MM.1S (cell line): ENCODE results near the gene INSL4.

Source experiments
- DNase-seq: peaks from one replicate; pipeline ENCODE4 v3.0.0-alpha.2; 2015
- H2AFZ ChIP-seq: fragments of 300-600 bp; sonication (generic); 2 replicates; pipeline ENCODE4 v1.6.0; 2016; ENCODE audit warnings: antibody characterized with exemption, low read length
- H3F3A ChIP-seq: fragments of 300-600 bp; sonication (generic); 2 replicates; pipeline ENCODE4 v1.6.1; 2016; ENCODE audit warnings: mild to moderate bottlenecking, antibody characterized with exemption, low read length, moderate library complexity, mixed read lengths; ENCODE audit not compliant: insufficient read depth
- H3K27ac ChIP-seq: fragments of 300-600 bp; sonication (generic); 2 replicates; pipeline ENCODE4 v1.5.1; 2016; ENCODE audit warnings: mild to moderate bottlenecking, low read length
- H3K27me3 ChIP-seq: fragments of 300-600 bp; sonication (generic); replicated peaks from 2 replicates; pipeline ENCODE4 v1.6.0; 2016; ENCODE audit warnings: low read length; ENCODE audit not compliant: insufficient read depth
- H3K36me3 ChIP-seq: fragments of 300-600 bp; sonication (generic); replicated peaks from 2 replicates; pipeline ENCODE4 v1.6.1; 2016; ENCODE audit warnings: mild to moderate bottlenecking, low read length, mixed read lengths; ENCODE audit not compliant: insufficient read depth
- H3K4me1 ChIP-seq: fragments of 300-600 bp; sonication (generic); 2 replicates; pipeline ENCODE4 v1.6.1; 2016; ENCODE audit warnings: low read length, mixed read lengths
- H3K4me2 ChIP-seq: fragments of 300-600 bp; sonication (generic); 2 replicates; pipeline ENCODE4 v1.6.0; 2016; ENCODE audit warnings: low read depth, low read length
- H3K4me3 ChIP-seq: fragments of 300-600 bp; sonication (generic); 2 replicates; pipeline ENCODE4 v1.5.1; 2016; ENCODE audit warnings: low read length, mixed read lengths
- H3K79me2 ChIP-seq: fragments of 300-600 bp; sonication (generic); 2 replicates; pipeline ENCODE4 v1.6.1; 2016; ENCODE audit warnings: mixed run types, low read length, mixed read lengths
- H3K9ac ChIP-seq: fragments of 300-600 bp; sonication (generic); 2 replicates; pipeline ENCODE4 v1.6.1; 2016; ENCODE audit warnings: low read length, mixed read lengths
- H3K9me2 ChIP-seq: fragments of 300-600 bp; sonication (generic); replicated peaks from 2 replicates; pipeline ENCODE4 v1.6.1; 2016; ENCODE audit warnings: mild to moderate bottlenecking, low read length, mixed read lengths; ENCODE audit not compliant: insufficient read depth
- H3K9me3 ChIP-seq: fragments of 300-600 bp; sonication (generic); replicated peaks from 2 replicates; pipeline ENCODE4 v1.6.1; 2016; ENCODE audit warnings: mild to moderate bottlenecking, low read length, mixed read lengths; ENCODE audit not compliant: insufficient read depth
- H4K20me1 ChIP-seq: fragments of 300-600 bp; sonication (generic); 2 replicates; pipeline ENCODE4 v1.6.1; 2016; ENCODE audit warnings: mild to moderate bottlenecking, low read length, moderate library complexity, mixed read lengths; ENCODE audit not compliant: insufficient read depth
- EZH2 ChIP-seq: fragments of 300-600 bp; sonication (generic); optimal IDR thresholded peaks from 2 replicates; pipeline ENCODE3; 2017; ENCODE audit warnings: low read depth, mild to moderate bottlenecking, antibody characterized with exemption, low read length, mixed read lengths
- EZH2phosphoT487 ChIP-seq: fragments of 300-600 bp; sonication (generic); IDR thresholded peaks from 2 replicates; pipeline ENCODE4 v1.6.1; 2018; ENCODE audit warnings: antibody characterized with exemption, low read length
- TF ChIP-seq, protein P1 (sequence below): fragments of 300-600 bp; sonication (generic); IDR thresholded peaks from 2 replicates; pipeline ENCODE4 v1.5.1; 2016; ENCODE audit warnings: antibody characterized with exemption, low read length, mixed read lengths

INSL4 gene

GRCh38 chr9:5269249-5269715 is 38.1 kb downstream of the INSL4 start:
- H3K9me3 ChIP-seq, result no peaks in the 10 kb centered on the region
- peak overlapping the region; percentile 39 for H3K4me2 ChIP-seq
- H2AFZ ChIP-seq, result no peak overlapping the region
- no peaks in the 10 kb centered on the region for H3K9me2 ChIP-seq
- H3K4me1 ChIP-seq, result peaks cover 36% of the 10 kb centered on the region
- H4K20me1 ChIP-seq, result no peaks in the 10 kb centered on the region
- 0 out of 2 replicates have a peak overlapping the region, but pooled peaks have one; percentile 5 for H3K9ac ChIP-seq
- no peaks in the 10 kb centered on the region for H3K27me3 ChIP-seq
- DNase-seq, result peak; percentile 78
- peaks cover 14% of the 10 kb centered on the region for H3F3A ChIP-seq
- peak overlapping the region; percentile 67 for H3K27ac ChIP-seq
- no peaks in the 10 kb centered on the region for H3K36me3 ChIP-seq
- TF ChIP-seq EZH2 (no peak), EZH2phosphoT487 (no peak)
- TF ChIP-seq, protein P1, sequence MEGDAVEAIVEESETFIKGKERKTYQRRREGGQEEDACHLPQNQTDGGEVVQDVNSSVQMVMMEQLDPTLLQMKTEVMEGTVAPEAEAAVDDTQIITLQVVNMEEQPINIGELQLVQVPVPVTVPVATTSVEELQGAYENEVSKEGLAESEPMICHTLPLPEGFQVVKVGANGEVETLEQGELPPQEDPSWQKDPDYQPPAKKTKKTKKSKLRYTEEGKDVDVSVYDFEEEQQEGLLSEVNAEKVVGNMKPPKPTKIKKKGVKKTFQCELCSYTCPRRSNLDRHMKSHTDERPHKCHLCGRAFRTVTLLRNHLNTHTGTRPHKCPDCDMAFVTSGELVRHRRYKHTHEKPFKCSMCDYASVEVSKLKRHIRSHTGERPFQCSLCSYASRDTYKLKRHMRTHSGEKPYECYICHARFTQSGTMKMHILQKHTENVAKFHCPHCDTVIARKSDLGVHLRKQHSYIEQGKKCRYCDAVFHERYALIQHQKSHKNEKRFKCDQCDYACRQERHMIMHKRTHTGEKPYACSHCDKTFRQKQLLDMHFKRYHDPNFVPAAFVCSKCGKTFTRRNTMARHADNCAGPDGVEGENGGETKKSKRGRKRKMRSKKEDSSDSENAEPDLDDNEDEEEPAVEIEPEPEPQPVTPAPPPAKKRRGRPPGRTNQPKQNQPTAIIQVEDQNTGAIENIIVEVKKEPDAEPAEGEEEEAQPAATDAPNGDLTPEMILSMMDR, result no peak
- no peak overlapping the region for H3K4me3 ChIP-seq
- no peaks in the 10 kb centered on the region for H3K79me2 ChIP-seq

GRCh38 chr9:5274770-5275169 is 43.6 kb downstream of the INSL4 start:
- no peaks in the 10 kb centered on the region for H3F3A ChIP-seq
- no peak overlapping the region for H3K4me2 ChIP-seq
- H3K79me2 ChIP-seq, result no peaks in the 10 kb centered on the region
- H2AFZ ChIP-seq, result no peak overlapping the region
- H3K4me3 ChIP-seq, result no peak overlapping the region
- H4K20me1 ChIP-seq, result no peaks in the 10 kb centered on the region
- H3K9ac ChIP-seq, result no peak overlapping the region
- no peak overlapping the region for H3K27ac ChIP-seq
- H3K36me3 ChIP-seq, result no peaks in the 10 kb centered on the region
- H3K4me1 ChIP-seq, result peaks cover 13% of the 10 kb centered on the region
- H3K9me3 ChIP-seq, result no peaks in the 10 kb centered on the region
- TF ChIP-seq EZH2 (no peak), EZH2phosphoT487 (no peak)
- TF ChIP-seq, protein P1, result no peak
- DNase-seq, result no peak
- H3K27me3 ChIP-seq, result no peaks in the 10 kb centered on the region
- H3K9me2 ChIP-seq, result no peaks in the 10 kb centered on the region

DNA sequence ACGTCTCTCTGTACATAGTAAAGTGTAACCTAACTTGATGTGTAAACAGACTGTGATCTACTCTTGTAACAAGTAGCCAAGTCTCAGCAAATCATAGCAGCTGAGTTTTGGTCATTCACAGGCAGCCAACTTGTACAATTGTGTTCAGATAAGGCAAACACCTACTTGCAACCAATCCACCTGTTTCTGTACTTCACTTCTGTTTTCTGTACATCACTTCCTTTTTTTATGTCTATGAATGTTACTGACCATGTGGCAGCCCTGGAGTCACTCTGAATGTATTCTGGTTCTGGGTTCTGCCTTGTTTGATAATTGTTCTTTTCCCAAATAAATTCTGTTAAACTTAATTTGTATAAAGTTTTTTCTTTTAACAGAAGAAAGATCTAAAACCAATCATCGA is 47.3 kb downstream of the INSL4 start:
- no peaks in the 10 kb centered on the region for H3K27me3 ChIP-seq
- H3K4me3 ChIP-seq, result no peak overlapping the region
- H3K9me3 ChIP-seq, result no peaks in the 10 kb centered on the region
- no peaks in the 10 kb centered on the region for H4K20me1 ChIP-seq
- H3K4me2 ChIP-seq, result 0 out of 2 replicates have a peak overlapping the region, but pooled peaks have one; percentile 6
- H3K9ac ChIP-seq, result no peak overlapping the region
- H2AFZ ChIP-seq, result peak overlapping the region; percentile 46; the same call in 1 of the 2 replicates
- no peaks in the 10 kb centered on the region for H3F3A ChIP-seq
- TF ChIP-seq, protein P1, result no peak
- TF ChIP-seq EZH2phosphoT487 (no peak), EZH2 (no peak)
- H3K4me1 ChIP-seq, result peaks cover 8% of the 10 kb centered on the region
- H3K36me3 ChIP-seq, result no peaks in the 10 kb centered on the region
- H3K79me2 ChIP-seq, result no peaks in the 10 kb centered on the region
- DNase-seq, result peak; percentile 23
- H3K9me2 ChIP-seq, result no peaks in the 10 kb centered on the region
- peak overlapping the region; percentile 24; the same call in 1 of the 2 replicates for H3K27ac ChIP-seq
